Measurements from ENCODE around the gene ZNF106.

ZNF106 gene

DNA sequence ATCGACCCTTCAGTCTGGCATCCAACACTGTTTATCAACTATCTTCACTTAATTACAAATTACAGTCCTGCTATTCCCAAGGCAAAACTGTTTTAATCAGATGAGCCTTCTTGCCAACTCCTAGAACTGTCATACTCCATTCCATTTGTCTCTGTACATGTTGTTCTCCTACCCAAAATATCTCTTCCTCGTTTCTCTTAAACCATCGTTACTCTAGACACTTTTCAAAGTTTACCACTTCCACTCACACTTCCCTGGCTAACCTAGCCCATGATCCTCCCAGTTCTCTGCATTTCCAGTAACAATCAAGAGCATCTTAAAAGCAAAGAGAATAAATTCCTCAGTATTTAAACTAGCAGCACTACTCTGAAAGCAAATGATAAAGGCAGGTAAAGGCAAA, 19.9 kb downstream of the ZNF106 start:
- DNase-seq, result no peak

DNA sequence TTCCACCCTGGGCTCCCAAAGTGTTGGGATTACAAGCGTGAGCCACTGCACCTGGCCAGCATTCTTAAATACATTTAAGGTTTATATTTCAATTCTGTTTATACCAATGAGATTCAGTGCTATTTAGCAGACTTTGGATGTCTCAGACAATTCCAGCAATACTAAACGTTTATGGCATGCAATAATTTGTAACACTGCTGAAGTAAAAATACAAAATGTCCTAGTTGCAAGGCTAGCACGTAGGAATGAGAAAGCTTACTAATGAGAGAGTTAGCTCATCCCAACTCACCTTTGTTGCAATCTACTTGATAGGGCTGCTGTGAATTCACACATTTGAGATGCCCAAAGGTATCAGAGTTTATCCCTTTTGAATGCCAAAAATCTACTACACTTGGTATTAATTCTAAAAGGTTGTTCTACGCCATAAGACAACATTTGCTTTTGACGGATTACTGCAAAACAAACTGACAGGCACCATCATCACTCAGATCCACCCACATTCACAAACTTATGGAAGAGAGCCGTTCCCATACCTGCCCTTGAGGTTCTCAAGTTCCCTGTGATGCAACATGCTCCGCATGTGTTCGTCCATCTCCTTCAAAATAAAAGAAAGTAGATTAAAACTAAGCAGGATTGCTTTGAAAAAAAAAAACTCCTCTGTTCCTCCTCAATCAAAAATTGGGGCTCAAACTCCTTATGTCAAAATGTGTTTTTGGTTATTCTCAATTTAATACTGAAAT, 25.3 kb downstream of the ZNF106 start:
- no peak for DNase-seq

DNA sequence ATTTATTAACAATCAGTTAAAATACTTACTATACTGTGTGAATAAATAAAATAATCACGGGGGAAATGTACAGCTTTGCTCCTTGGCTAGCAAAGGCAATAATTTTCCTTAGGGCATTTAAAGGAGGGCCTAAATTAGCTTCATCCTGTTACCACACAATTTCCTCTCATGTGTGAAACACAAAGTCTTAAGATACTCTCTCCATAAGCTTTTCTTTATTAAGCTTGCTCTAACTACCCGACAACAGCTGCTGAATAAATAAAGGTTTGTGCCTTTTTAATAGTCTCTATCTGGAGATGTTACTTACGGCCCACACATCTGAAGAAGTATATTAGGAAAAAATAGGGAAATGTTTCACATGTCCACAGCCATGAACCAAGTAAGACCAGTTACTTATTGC, 29.7 kb downstream of the ZNF106 start:
- no peak for DNase-seq

DNA sequence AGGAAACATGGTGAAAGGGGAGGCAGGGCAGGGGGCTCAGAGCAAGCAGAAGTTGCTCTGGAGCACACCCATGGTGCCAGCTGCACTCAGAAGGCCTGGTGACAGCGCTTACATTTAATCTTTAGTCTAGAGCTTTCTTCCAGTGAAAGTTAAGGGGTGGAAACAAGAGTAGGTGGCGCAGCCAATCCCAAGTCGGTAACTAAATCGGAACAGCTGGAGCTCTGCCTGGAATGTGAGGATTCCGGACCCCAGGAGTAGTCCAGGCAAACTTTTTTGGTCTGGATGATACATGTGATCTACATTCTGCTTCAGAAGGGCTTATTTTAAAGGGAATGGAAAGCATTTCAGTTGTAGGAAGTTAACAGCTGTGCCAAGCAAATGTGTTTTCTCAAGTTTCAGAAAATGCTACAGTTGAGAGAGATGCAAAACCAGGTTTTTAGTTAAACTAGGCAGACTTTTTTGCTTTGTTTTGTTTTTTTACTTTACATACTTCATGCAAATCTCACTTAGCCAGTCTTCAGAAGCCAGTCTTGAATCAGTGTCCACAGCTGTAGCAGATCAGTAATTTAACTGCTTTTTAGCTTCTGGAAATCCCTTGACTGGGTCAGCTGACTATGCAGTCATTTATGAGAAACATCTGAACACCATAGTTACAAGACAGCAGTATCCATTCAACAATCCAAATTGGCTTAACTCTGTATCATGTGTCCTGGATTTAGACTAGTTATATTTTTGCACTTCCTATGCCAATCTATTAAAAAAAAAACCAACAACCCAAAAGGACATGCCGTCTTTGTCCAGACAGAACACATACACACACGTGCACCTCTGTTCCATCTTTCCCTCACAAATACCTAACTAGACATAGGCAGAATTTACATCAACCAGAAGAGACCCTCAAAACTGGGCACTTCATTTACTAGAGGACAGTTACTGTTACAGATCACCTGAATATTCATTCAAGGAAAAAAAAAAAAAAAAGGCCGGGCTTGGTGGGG, 33.2 kb downstream of the ZNF106 start:
- no peak for DNase-seq

DNA sequence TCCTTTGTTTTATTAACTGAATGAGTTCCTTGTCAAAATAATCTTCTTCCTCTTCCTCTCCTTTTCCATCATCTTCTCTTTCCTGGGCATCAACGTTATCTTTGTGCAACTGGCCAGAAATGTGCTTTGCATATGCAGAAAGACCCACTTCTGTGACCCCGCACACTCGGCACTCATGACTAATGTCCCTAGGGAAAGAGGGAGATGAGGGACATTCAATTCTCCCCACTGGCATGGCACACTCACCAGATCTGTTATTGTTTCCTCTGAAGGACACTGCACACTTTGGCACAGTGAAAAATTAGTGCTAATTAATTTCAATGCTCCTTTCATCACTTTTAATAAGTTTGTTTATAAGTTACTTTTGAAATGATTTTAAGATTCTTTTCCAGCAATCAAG, 34.0 kb downstream of the ZNF106 start:
- DNase-seq, result no peak

DNA sequence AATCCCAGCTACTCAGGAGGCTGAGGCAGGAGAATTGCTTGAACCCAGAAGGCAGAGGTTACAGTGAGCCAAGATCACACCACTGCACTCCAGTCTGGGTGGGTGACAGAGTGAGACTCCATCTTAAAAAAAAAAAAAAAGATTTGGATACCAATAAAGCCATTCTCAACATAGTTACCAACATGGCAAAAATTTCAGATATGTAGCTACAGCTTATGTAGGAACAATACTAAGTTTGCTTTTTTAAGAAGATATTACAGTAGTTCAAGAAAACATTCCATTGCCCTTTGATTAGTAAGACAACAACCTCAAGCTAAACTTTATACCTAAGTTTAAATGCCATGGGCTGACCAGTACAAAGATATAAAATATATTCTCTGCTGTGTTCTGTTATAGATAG, 34.4 kb downstream of the ZNF106 start:
- no peak for DNase-seq

DNA sequence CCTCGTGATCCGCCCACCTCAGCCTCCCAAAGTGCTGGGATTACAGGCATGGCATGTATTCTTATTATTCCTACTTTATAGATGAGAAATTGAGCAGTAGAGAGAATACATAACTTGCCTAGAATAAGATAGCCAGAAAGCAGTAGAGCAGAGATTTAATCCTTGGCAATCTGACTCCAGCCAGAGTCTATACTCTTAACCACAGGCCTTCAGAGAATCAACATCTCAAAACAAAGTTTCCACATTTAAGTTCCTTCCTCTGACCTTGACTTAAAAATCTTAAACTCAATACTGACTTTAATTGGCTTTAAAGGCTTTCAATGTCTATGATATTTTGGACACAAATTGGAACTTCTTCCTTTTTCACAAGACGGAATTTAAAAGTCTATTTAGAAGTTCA, 37.1 kb downstream of the ZNF106 start:
- no peak for DNase-seq

DNA sequence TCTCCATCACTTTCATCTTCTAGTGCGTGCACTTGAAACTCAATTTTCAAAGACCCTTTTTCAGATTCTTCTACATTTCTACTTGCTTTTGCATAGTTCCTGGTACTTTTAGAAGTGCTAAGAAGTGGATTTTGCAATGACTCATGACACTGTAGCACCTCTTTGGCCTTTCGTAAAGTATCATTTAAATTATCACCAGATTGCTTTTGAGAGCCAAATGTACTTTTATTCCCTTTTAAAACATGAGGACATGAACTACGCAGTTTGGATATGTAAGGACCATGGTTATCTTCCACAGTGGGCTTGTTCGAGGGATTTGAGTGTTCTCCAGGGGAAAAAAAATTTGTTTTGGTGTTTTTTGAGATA, 40.5 kb downstream of the ZNF106 start:
- no peak for DNase-seq

DNA sequence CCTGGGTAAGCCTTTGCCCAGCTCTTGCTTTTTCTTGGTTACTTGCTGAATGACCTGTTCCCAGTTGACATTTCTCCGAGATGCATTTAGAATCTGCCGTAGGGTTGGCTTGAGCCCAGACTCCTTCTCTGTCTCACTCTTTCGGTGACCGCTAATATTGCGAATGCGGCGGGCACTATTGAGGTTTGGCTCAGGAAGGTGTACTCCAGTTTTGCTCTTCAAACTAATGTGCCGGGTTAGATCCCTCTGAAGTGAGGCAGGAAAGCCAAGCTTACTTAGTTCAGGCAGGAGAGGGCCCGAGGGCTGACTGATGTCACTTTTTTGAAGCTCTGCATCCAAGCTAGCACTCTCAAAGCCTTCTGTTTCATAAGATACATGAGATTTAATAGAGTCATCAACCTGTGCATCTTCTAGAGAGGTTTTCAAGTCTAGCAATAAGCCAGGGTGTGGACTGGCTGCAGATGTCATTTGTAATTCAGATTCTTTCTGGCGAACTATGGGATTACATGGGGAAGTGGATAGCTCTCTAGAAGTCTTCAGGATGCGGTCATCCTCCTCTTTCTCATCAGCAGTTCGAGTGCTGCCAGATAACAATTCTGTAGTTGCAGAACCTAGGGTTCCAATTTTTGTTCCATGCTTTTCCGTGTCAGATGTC, 41.0 kb downstream of the ZNF106 start:
- no peak for DNase-seq

DNA sequence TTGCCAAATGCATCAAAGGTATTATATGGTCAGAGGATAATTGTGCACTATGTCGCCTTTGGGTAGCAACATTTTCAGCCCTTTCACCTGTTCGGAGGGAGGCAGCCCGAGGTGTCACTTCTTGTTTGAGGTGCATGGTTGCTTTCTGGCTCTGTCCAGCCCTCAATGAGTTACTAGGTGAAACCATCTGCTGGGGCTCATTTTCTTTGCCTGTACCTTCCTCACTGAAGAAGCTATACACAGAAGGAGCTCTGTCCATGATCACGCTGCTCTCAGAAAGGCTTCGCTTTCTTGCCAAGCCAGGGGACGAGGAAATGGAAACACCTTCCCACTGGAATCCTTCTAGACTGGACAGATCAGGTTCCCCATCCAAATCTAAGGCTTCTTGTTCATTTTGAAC, 42.7 kb downstream of the ZNF106 start:
- DNase-seq, result no peak

DNA sequence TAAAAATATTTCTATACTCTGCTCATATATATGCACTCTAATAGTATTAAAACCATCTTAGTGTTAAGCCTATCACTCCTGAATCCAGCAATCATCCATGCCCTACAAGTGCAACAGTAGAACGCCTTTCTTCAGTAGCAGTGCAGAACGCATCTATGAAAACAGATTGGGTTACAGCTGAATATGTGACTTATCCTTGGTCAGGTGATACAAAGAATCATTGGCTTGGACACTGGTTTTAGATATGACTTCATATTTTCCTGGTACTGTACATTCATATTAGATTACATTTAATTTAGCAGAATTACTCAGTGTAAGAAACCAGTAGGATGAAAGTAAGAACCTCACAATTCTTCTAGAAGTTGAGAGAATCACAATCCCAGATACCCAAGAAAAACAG, 43.3 kb downstream of the ZNF106 start:
- DNase-seq, result no peak

DNA sequence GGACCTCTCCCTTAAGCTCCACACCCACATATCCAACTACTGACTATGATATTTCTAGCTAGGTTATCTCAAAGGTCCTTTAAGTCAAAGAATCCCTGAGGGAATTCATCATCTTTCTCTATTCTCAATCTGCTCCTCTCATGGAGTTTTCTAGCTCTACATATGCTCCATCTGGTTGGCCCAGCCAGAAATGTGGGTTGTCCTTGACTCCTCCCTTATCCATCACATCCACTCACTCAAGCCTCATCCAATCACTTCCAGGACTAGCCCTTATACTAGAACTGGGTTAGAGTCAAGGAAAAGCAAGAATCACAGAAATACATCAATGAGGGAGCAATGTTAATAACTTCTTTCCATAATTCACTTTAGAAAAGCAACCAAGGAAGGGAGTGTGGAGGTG, 45.4 kb downstream of the ZNF106 start:
- DNase-seq, result no peak

DNA sequence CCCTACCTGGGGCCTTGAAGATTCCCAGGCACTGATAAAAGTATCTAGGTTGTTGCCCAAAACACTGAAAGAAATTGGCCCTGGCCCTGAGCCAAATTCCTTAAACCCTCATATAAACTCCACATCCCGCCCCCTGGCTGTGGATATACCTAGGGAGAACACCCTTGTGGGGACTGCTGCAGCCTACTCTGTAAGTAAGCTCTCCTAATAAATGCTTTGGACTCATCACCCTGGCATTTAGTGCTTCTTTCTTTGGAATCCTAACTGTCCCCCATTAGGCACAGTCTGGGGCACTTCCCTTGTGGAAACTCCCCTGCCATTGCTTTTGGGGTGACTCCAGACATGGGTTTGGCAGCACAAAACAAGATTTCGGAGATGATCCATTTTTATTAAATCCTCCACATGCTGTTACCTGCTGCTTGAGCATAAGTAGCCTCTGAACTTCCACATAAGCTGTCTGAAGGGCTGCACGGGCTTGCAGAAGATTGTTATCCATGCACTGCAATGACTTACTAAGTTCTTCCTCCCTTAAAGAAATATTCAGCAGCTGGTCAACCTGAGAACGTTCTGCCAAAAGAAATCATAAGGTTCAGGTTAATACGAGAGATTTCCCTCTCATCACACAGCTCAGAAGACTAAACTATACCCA, 46.4 kb downstream of the ZNF106 start:
- DNase-seq, result no peak

DNA sequence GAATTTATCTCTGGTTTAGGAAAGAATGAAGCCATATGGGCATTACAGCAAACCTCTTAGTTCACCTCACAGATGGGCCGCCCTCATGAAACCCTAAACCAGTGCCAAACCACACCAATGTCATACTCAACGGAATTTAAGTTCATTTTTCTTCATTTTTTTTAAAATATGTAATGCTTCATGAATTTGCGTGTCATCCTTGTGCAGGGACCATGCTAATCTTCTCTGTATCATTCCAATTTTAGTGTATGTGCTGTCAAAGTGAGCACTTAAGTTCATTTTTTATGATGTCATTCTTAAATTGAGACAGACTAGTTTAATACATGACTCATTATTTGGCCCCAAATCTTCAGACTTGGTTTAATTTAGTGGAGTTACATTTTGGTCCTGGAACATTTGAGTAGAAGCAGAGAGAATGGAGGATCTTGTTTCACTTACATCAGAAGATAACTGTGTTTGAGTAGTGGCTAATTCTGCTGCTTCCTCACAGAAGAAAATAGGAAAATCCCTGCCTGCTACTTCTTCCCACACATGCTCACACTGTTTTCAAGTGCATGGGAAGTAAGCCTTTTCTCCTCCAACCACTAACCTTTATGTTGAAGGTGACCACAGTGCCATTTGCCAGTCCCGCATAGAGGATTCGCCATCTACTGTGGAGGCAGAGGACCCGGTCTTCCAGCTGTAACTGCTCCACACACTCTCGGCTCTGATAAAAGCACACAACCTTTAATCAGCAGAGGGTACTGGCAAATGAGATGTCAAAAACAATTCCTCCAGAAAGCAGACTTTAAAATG, 63.3 kb downstream of the ZNF106 start:
- peak; percentile 51 for DNase-seq

DNA sequence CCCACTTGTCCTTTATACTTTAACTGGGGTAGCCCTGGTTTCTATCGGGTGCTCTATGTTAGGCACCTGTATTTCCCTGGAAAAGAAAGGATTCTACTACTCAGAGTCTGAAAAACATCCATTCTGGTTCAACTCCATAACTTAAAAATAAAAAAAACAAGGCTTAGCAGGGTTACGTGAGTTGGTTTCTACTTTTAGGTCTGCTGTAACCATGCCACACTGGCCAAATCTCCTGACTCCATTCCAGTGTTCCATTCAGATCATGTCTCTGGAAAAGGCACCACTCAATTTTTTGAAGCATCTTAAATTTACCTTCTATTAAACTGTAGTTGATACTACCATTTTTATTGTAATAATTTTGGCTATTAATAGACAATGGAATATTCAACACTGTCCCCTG, 69.6 kb downstream of the ZNF106 start:
- no peak for DNase-seq

DNA sequence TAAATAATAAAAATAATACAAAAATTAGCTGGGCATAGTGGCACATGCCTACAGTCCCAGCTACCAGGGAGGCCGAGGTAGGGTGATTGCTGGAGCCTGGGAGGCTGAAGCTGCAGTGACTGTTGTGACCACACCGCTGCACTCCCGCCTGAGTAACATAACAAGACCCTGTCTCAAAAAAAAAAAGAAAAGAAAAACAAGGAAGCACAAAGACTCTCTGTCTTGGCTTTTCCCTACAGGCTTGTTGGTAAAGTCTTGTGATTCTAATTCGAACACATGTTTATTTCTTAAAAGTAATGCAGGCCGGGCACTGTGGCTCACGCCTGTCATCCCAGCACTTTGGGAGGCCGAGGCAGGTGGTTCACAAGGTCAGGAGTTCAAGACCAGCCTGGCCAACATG, 71.6 kb downstream of the ZNF106 start:
- no peak for DNase-seq

DNA sequence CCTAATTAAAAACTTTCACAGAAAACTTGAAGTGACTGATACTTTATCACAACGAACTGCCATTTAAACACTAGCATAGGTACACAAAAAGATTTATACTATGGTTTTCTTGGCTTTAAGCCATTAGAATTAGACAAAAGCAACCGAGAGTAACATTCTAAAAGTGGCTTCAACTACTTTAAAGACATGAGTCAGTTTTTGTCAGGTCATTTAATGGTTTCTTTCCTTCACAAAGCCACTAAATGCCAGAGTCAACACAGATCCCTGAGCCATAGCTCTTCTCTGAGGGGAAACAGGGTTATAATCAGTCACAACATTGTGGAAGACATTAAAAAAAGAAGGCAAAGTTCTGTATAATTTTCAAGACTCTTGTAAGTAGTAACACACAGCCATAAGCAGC, 77.0 kb downstream of the ZNF106 start:
- DNase-seq, result no peak

DNA sequence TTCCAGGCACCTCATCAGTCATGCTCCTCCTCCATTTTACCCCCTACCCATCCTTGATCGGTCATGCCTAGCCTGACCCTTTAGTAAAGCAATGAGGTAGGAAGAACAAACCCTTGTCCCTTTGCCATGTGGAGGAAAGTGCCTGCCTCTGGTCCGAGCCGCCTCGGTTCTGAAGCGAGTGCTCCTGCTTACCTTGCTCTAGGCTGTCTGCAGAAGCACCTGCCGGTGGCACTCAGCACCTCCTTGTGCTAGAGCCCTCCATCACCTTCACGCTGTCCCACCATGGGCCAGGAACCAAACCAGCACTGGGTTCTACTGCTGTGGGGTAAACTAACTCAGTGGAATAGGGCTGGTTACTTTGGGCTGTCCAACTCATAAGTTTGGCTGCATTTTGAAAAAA, 79.1 kb downstream of the ZNF106 start:
- DNase-seq, result no peak

DNA sequence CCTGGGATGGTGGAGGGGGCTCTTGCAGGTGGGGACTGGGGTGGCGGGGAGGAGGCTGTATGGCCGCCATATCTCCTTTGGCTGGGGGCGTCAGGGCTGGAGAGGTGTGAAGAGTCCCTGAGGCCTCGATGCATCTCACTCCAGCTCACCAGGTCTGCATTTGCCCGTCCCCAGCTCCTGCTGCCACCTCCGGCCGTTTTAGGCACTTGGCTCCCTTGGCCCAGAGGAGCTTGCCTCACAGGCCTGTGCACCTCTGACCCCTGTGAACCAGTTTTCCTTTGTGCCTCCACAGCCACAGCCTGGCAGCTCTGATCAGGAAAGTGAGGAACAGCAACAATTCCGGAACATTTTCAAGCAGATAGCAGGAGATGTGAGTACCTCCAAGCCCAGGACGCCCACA, 81.9 kb downstream of the ZNF106 start:
- DNase-seq, result no peak

DNA sequence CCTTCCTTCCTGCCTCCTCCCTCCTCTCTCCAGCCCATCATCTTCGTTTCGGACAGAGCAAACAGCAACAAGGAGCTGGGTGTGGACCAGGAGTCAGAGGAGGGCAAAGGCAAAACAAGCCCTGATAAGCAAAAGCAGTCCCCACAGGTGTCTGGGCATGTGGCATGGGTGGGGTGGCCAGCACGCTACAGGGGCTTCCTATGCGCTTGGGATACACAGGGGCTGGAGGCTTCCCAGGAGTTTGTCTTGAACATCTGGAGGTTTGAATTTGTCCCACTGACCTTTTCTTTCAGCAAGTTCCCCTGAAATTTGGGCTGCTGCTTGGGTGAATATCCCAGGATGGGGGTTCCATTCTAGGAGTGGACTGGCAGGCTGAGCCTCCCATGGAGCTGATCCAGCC, 82.8 kb downstream of the ZNF106 start:
- no peak for DNase-seq

DNA sequence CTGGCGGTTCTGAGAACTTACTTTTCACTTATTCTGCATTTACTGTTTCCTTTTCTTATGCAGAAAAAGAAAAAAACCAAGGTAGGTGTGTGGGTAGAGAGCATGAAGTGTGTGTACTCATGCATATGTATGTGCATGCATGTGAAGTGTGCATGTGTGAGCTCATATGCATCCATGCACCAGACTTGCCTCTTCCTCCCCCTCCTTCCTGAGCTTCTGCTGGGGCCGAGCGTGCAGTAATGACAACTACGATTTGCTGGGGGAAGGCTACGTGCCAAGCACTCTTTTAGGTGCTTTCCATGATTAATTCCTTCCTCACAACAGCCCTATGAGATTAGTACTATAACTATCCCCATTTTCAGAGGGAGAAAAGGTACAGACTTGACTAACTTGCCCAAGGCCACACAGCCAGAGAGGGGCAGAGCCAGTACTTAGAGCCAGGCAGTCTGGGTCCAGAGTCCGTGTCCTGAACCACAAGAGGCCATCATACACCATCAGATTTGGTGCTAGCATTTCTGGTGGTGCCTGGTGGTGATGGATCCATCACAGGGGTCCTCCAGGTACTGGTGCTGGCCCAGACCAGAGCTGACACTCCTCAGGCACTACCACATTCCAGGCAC, 85.0 kb downstream of the ZNF106 start:
- DNase-seq, result no peak

Measured in NCI-H2171 treated with DMSO at 0.1 percent for 48 hours (cell line).